ENCODE measurements around the gene C15orf62.

DNA sequence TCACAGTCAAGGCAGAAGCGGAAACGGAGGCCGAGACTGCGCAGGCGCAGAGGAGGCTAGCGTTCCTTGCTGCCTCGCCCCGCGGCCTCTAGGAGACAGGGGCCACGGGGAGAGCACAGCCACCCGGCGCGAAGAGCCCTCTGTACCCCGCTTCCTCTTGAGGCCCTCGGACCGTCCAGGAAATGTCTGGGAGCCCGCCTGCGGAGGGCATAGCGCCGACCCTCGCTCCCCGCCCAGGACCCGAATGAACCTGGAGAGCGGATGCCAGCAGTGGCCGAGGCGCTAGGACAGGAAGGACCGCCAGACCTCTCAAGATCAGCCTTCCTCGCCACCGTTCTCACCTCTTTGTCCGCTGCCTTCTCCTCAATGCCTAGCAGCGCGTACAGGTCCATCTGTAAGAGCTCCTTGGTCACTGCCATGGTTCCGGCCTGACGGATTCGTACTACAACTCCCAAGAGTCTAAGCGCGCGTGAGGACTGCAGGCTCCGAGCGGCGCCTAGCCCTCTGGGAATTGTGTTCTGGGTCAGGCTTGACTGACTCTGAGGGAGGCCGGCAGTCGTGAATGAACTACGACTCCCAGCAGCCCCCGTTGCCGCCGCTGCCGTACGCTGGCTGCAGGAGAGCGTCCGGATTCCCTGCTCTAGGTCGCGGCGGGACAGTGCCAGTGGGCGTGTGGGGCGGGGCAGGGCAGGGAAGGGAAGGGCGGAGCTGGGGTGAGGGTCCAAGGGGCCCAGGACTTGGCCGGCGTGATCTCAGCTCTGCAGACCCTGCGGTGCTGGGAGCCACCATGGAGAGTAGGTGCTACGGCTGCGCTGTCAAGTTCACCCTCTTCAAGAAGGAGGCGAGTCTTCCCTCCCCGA, 37.5 kb downstream of the C15orf62 start, which contains the start of the genes DNAJC17 and ZFYVE19:
- TF ChIP-seq, protein P1, sequence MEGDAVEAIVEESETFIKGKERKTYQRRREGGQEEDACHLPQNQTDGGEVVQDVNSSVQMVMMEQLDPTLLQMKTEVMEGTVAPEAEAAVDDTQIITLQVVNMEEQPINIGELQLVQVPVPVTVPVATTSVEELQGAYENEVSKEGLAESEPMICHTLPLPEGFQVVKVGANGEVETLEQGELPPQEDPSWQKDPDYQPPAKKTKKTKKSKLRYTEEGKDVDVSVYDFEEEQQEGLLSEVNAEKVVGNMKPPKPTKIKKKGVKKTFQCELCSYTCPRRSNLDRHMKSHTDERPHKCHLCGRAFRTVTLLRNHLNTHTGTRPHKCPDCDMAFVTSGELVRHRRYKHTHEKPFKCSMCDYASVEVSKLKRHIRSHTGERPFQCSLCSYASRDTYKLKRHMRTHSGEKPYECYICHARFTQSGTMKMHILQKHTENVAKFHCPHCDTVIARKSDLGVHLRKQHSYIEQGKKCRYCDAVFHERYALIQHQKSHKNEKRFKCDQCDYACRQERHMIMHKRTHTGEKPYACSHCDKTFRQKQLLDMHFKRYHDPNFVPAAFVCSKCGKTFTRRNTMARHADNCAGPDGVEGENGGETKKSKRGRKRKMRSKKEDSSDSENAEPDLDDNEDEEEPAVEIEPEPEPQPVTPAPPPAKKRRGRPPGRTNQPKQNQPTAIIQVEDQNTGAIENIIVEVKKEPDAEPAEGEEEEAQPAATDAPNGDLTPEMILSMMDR (IDR thresholded peaks at IDR 0.05): peak; percentile 13
- TF ChIP-seq ZFX (IDR thresholded peaks at IDR 0.05; ENCODE audit: borderline replicate concordance): no peak
